B cell (primary cell): Measurements from ENCODE around the gene HTR6. TPM values are rescaled to one million over a fixed set of nuclear protein-coding genes. Genes with fewer than 3 reads are reported as not detected.
A peak's percentile ranks its signal among the peaks of the same experiment; 100 is the strongest.

Experiments used
- ATAC-seq: fragments of 200-7000 bp; cut with Tn5 transposase; one replicate; pipeline ENCODE4 v1.10.0; 2021; ENCODE audit warnings: low read depth, mild to moderate bottlenecking, moderate number of reproducible peaks, moderate library complexity
- CTCF ChIA-PET: fragments of 350-600 bp; sonication (Branson Sonifier 250); formaldehyde crosslinking; loops from one replicate; lab custom pipeline; 2021; ENCODE audit warnings: antibody characterized with exemption, inconsistent platforms; lab: Charles Lee
- POLR2A ChIA-PET: fragments of 350-600 bp; sonication (Branson Sonifier 250); formaldehyde crosslinking; loops from one replicate; lab custom pipeline; 2021; ENCODE audit warnings: antibody characterized with exemption; lab: Charles Lee
- DNase-seq: peaks from one replicate; pipeline ENCODE4 v3.0.0; 2013
- H2AFZ ChIP-seq: 2 replicates; pipeline ENCODE4 v1.6.1; 2012; ENCODE audit warnings: mild to moderate bottlenecking, low read depth, low read length; ENCODE audit not compliant: insufficient read depth, poor library complexity, severe bottlenecking
- H3K27ac ChIP-seq, 2 donors: 1 replicate in 1 of 2; 2 replicates in 1 of 2; pipeline ENCODE4 v1.5.1; 2012 to 2013; ENCODE audit warnings: low read length in 2 of 2, mild to moderate bottlenecking in 2 of 2, moderate library complexity in 1 of 2
- H3K27me3 ChIP-seq, 4 experiments: fragments of 200-600 bp in 1 of 4; sonication (generic) in 1 of 4; replicated peaks in 1 of 4; 1 replicate in 2 of 4; 2 replicates in 2 of 4; pipeline versions ENCODE4 v1.6.1 to v1.7.0; 2013 to 2016; ENCODE audit warnings: low read length in 3 of 4, mild to moderate bottlenecking in 2 of 4, mixed read lengths in 1 of 4, moderate library complexity in 1 of 4; ENCODE audit not compliant: insufficient read depth in 4 of 4, control insufficient read depth in 3 of 4; ENCODE audit errors: control extremely low read depth in 1 of 4
- H3K36me3 ChIP-seq, 2 experiments: replicated peaks in 1 of 2; 1 replicate in 1 of 2; 2 replicates in 1 of 2; pipeline versions ENCODE4 v1.6.1 to v1.7.1; 2013; ENCODE audit warnings: low read length in 1 of 2; ENCODE audit not compliant: insufficient read depth in 2 of 2, control insufficient read depth in 1 of 2; ENCODE audit errors: control extremely low read depth in 1 of 2, extremely low read depth in 1 of 2
- H3K4me1 ChIP-seq, 2 donors: fragments of 200-600 bp in 1 of 2; sonication (generic) in 1 of 2; 1 replicate in 1 of 2; 2 replicates in 1 of 2; pipeline versions ENCODE4 v1.5.1 to v1.6.1; 2013 to 2017; ENCODE audit warnings: low read length in 2 of 2; ENCODE audit not compliant: control insufficient read depth in 2 of 2, insufficient read depth in 2 of 2
- H3K4me2 ChIP-seq: replicated peaks from 2 replicates; pipeline ENCODE3; 2012; ENCODE audit warnings: mild to moderate bottlenecking, low read depth, low read length; ENCODE audit not compliant: poor library complexity, severe bottlenecking
- H3K4me3 ChIP-seq, 5 experiments: fragments of 200-600 bp in 1 of 5; sonication (generic) in 1 of 5; 1 replicate in 3 of 5; 2 replicates in 2 of 5; pipeline versions ENCODE4 v1.5.1 to v1.7.0; 2011 to 2016; ENCODE audit warnings: low read length in 4 of 5, mild to moderate bottlenecking in 4 of 5, low read depth in 2 of 5, control low read depth in 1 of 5, moderate library complexity in 1 of 5; ENCODE audit not compliant: insufficient read depth in 1 of 5; ENCODE audit errors: control extremely low read depth in 1 of 5, extremely low read depth in 1 of 5
- H3K79me2 ChIP-seq: fragments of 200-600 bp; sonication (generic); one replicate; pipeline ENCODE4 v1.6.0; 2016; ENCODE audit warnings: low read length; ENCODE audit not compliant: control insufficient read depth, insufficient read depth
- H3K9ac ChIP-seq: fragments of 200-600 bp; sonication (generic); 2 replicates; pipeline ENCODE4 v1.6.1; 2017; ENCODE audit warnings: mild to moderate bottlenecking, low read length, moderate library complexity
- H3K9me3 ChIP-seq, 3 donors: one replicate each; pipeline versions ENCODE4 v1.6.1 to v1.7.1; 2013; ENCODE audit warnings: low read length in 2 of 3; ENCODE audit not compliant: control insufficient read depth in 2 of 3, insufficient read depth in 1 of 3; ENCODE audit errors: control extremely low read depth in 1 of 3
- H4K20me1 ChIP-seq: 2 replicates; pipeline ENCODE4 v1.6.0; 2012; ENCODE audit warnings: mild to moderate bottlenecking, low read length; ENCODE audit not compliant: insufficient read depth, control insufficient read depth, poor library complexity, severe bottlenecking
- H3K27ac Mint-ChIP-seq: one replicate; pipeline ENCODE4 v1.8.0; 2021; ENCODE audit warnings: mixed read lengths
- H3K27me3 Mint-ChIP-seq: one replicate; pipeline ENCODE4 v1.8.0; 2021; ENCODE audit warnings: mixed read lengths
- H3K4me1 Mint-ChIP-seq: one replicate; pipeline ENCODE4 v1.8.0; 2021; ENCODE audit warnings: mixed read lengths
- H3K4me3 Mint-ChIP-seq: one replicate; pipeline ENCODE4 v1.8.0; 2021; ENCODE audit warnings: mixed read lengths
- H3K9me3 Mint-ChIP-seq: one replicate; pipeline ENCODE4 v1.8.0; 2022; ENCODE audit warnings: mixed read lengths; ENCODE audit not compliant: insufficient read depth
- CTCF ChIP-seq: fragments of 200-600 bp; IDR thresholded peaks from one replicate; pipeline ENCODE4 v1.8.0; 2022; ENCODE audit warnings: antibody characterized with exemption, mild to moderate bottlenecking
- EZH2 ChIP-seq: IDR thresholded peaks from 2 replicates; pipeline ENCODE4 v1.6.1; 2012; ENCODE audit warnings: borderline replicate concordance, low read depth, mild to moderate bottlenecking, moderate library complexity, low read length; ENCODE audit not compliant: insufficient read depth, poor library complexity, severe bottlenecking
- WGBS: methylation state at CpG from one replicate; pipeline ENCODE4 v1.1.5; 2013; ENCODE audit warnings: missing lambda C conversion rate; ENCODE audit not compliant: insufficient coverage; 5-methylcytosine and 5-hydroxymethylcytosine counted together
- intact Hi-C: fragments of 100-400 bp; cut with micrococcal nuclease; formaldehyde crosslinking; loops from one replicate; pipeline ENCODE4 v1.10.0; 2022
- polyA plus RNA-seq: library from polyadenylated mRNA; depleted of rRNA; stranded (reverse); fragments of >200 nt; gene quantifications from 2 replicates; pipeline ENCODE4 v1.2.3, GENCODE V29; 2012
- total RNA-seq, 2 donors: library from RNA; stranded (reverse); fragments of 120-200 nt in 1 of 2; gene quantifications; 1 replicate in 1 of 2; 2 replicates in 1 of 2; pipeline versions ENCODE4 v1.2.3 to v1.2.4, GENCODE V29; 2013 to 2022

HTR6 gene
- total and polyA plus RNA-seq, 2 donors (not counting 1 experiment from before 2014, with no cell fraction given): not detected

GRCh38 chr1:19650416-19651140 is 14.1 kb upstream of the HTR6 start:
- Histone ChIP-seq H4K20me1 (no peaks in the 10 kb centered on the region), H2AFZ (peak overlapping the region; percentile 38), H3K4me1 (peaks cover 0 to 6% of the 10 kb centered on the region in 2 donors), H3K36me3 (no peaks in the 10 kb centered on the region), H3K27ac (no peak overlapping the region), H3K9me3 (peaks cover 0 to 2% (median 0%) of the 10 kb centered on the region in 3 donors), H3K9ac (no peak overlapping the region), H3K27me3 (peaks cover 0 to 22% (median 5%) of the 10 kb centered on the region in 4 experiments), H3K4me2 (no peak overlapping the region), H3K79me2 (no peaks in the 10 kb centered on the region), H3K4me3 (no peak overlapping the region)
- WGBS: 54% methylated on average over 9 of the region's 12 CpGs
- ChIA-PET CTCF (interaction anchor here (0.7 to 2.7 kb wide), 11 partner anchors 9 to 471 kb away, joined by 3 to 20 read pairs (median 4); no protein-coding TSS in a partner anchor), POLR2A (no interaction called here)
- H3K4me3 Mint-ChIP-seq: no peak overlapping the region
- TF ChIP-seq EZH2 (no peak), CTCF (no peak)
- no peak overlapping the region for H3K27ac Mint-ChIP-seq
- peaks cover 23% of the 10 kb centered on the region for H3K27me3 Mint-ChIP-seq
- ATAC-seq (no peak), DNase-seq (no peak)
- intact Hi-C loops: loop anchor here (5.0 kb wide), 1 partner anchor 163 kb away; the partner anchor contains the start of gene CAPZB
- no peaks in the 10 kb centered on the region for H3K9me3 Mint-ChIP-seq
- no peaks in the 10 kb centered on the region for H3K4me1 Mint-ChIP-seq
